ENCODE measurements around the gene RBM23. TPM values are rescaled to one million over a fixed set of nuclear protein-coding genes. Genes with fewer than 3 reads are reported as not detected.
"Not testable (repeated sequence)": the region's sequence is repeated elsewhere in the genome, so short reads cannot be mapped to it uniquely, and the experiment has no call there.

The RBM23 gene
- total RNA-seq, 1 experiment from 2014 or later: 105 TPM

- BruUV-seq (replicated peaks): no TSS peak
- no peaks in the 10 kb centered on the region for H3K27me3 ChIP-seq (replicated peaks; ENCODE audit: insufficient read depth, low read depth, low read length, poor library complexity)
- POLR2A ChIA-PET (ENCODE audit: low non-redundant PET): no interaction called here
- H3K27ac ChIP-seq (ENCODE audit: low read depth, low read length, poor library complexity, severe bottlenecking): no peak overlapping the region
- intact Hi-C loops (cut with micrococcal nuclease; ENCODE audit: unreplicated experiment): loop anchor here (10.0 kb wide), 2 partner anchors 380 to 550 kb away; no protein-coding TSS in a partner anchor
- no peak for DNase-seq (ENCODE audit: low spot score)
- H3K4me1 ChIP-seq (ENCODE audit: insufficient read depth, low read length, poor library complexity, severe bottlenecking): peaks cover 3% of the 10 kb centered on the region
- no peaks in the 10 kb centered on the region for H3K36me3 ChIP-seq (ENCODE audit: insufficient read depth, low read length, poor library complexity, severe bottlenecking)
- H3K4me3 ChIP-seq (ENCODE audit: low read depth, low read length, poor library complexity, severe bottlenecking): no peak overlapping the region
- H3K9me3 ChIP-seq (ENCODE audit: low read depth, low read length, poor library complexity, severe bottlenecking): no peaks in the 10 kb centered on the region
- CTCF ChIA-PET: interaction anchor here (0.6 to 4.3 kb wide), 5 partner anchors 9 to 480 kb away, joined by 3 to 38 read pairs (median 4); no protein-coding TSS in a partner anchor
- no peak for TF ChIP-seq EZH2 (IDR thresholded peaks at IDR 0.05; ENCODE audit: borderline replicate concordance, low read depth, low read length, poor library complexity, severe bottlenecking)
- TF ChIP-seq, protein P1, sequence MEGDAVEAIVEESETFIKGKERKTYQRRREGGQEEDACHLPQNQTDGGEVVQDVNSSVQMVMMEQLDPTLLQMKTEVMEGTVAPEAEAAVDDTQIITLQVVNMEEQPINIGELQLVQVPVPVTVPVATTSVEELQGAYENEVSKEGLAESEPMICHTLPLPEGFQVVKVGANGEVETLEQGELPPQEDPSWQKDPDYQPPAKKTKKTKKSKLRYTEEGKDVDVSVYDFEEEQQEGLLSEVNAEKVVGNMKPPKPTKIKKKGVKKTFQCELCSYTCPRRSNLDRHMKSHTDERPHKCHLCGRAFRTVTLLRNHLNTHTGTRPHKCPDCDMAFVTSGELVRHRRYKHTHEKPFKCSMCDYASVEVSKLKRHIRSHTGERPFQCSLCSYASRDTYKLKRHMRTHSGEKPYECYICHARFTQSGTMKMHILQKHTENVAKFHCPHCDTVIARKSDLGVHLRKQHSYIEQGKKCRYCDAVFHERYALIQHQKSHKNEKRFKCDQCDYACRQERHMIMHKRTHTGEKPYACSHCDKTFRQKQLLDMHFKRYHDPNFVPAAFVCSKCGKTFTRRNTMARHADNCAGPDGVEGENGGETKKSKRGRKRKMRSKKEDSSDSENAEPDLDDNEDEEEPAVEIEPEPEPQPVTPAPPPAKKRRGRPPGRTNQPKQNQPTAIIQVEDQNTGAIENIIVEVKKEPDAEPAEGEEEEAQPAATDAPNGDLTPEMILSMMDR (conservative IDR thresholded peaks at IDR 0.05; ENCODE audit: low read depth, low read length): no peak
Observed at GRCh38 chr14:22854963-22855724, 63.8 kb downstream of the RBM23 start.

DNA sequence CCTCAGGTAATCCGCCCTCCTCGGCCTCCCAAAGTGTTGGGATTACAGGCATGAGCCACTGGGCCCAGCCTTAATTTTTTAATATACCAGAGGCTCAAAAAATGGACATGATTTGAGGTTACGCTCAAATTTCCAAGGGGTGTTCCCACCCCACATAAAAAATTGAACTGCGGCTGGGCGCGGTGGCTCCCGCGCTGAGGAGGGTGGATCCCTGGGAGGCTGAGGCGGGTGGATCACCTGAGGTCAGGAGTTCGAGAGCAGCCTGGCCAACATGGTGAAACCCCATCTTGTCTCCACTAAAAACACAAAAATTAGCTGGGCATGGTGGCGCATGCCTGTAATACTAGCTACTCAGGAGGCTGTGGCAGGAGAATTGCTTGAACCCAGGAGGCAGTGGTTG, 64.7 kb downstream of the RBM23 start:
- DNase-seq (ENCODE audit: low spot score); H3K4me3 ChIP-seq (ENCODE audit: low read depth, low read length, poor library complexity, severe bottlenecking); H3K27me3 ChIP-seq (replicated peaks; ENCODE audit: insufficient read depth, low read depth, low read length, poor library complexity); H3K4me1 ChIP-seq (ENCODE audit: insufficient read depth, low read length, poor library complexity, severe bottlenecking); H3K27ac ChIP-seq (ENCODE audit: low read depth, low read length, poor library complexity, severe bottlenecking); BruUV-seq (replicated peaks); POLR2A ChIA-PET (ENCODE audit: low non-redundant PET); H3K9me3 ChIP-seq (ENCODE audit: low read depth, low read length, poor library complexity, severe bottlenecking); H3K36me3 ChIP-seq (ENCODE audit: insufficient read depth, low read length, poor library complexity, severe bottlenecking): not testable (repeated sequence)
- intact Hi-C loops (cut with micrococcal nuclease; ENCODE audit: unreplicated experiment): loop anchor here (10.0 kb wide), 2 partner anchors 379 to 549 kb away; no protein-coding TSS in a partner anchor
- CTCF ChIA-PET: interaction anchor here (0.8 to 4.3 kb wide), 5 partner anchors 25 to 298 kb away, joined by 3 to 38 read pairs (median 4); partner anchors contain the start of gene MRPL52

DNA sequence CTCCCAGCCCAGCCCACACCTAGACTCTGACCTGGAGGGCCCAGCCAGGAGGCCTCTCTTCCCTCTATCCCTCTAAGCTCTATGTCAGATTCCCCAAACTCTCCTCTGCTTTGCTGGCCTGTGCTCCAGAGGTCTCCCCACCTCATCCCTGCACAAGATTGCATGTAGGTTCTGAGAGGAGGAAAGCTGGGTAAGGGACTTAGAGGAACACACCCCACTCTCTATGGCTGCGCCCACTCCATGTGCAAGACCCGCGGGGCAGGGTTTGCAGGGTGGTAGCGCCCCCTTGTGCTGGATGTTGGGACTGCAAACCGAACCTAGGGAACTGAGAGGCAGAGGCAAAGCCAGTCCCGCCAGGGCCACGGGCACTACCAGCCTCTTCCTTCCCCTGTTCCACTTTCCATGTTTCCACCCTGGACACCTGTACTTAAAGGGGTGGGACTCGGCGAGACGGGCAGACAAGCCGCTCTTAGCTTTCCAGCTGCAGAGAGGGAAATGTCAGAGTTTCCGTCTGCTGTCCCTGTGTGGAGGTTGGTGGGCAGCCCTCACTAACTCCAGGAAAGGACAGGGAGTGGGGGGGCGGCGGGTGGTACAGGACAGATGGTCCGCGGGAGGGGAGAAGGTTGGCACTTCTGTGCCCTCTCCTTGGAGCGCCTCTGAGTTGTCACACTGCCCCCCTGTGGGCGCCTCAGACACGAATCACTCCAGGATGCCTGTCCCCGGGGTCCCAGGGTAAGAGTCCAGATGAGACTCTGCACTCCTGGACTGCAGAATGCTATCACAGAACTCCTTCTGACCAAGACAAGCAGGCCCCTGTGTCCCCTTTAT, 65.8 kb downstream of the RBM23 start:
- Histone ChIP-seq H3K4me3 (ENCODE audit: low read depth, low read length, poor library complexity, severe bottlenecking) (peak overlapping the region; percentile 43), H3K27ac (ENCODE audit: low read depth, low read length, poor library complexity, severe bottlenecking) (peak overlapping the region; percentile 72), H3K9me3 (ENCODE audit: low read depth, low read length, poor library complexity, severe bottlenecking) (no peaks in the 10 kb centered on the region), H3K4me1 (ENCODE audit: insufficient read depth, low read length, poor library complexity, severe bottlenecking) (peaks cover 18% of the 10 kb centered on the region), H3K27me3 (replicated peaks; ENCODE audit: insufficient read depth, low read depth, low read length, poor library complexity) (no peaks in the 10 kb centered on the region), H3K36me3 (ENCODE audit: insufficient read depth, low read length, poor library complexity, severe bottlenecking) (no peaks in the 10 kb centered on the region)
- no TSS peak for BruUV-seq (replicated peaks)
- intact Hi-C loops (cut with micrococcal nuclease; ENCODE audit: unreplicated experiment): loop anchor here (1.0 to 10.0 kb wide), 8 partner anchors 30 to 548 kb away; no protein-coding TSS in a partner anchor
- peak; percentile 93 for DNase-seq (ENCODE audit: low spot score)
- TF ChIP-seq EZH2 (IDR thresholded peaks at IDR 0.05; ENCODE audit: borderline replicate concordance, low read depth, low read length, poor library complexity, severe bottlenecking): no peak
- TF ChIP-seq, protein P1 (conservative IDR thresholded peaks at IDR 0.05; ENCODE audit: low read depth, low read length): peak; percentile 92
- ChIA-PET CTCF (interaction anchor here (0.7 to 4.3 kb wide), 6 partner anchors 15 to 469 kb away, joined by 3 to 38 read pairs (median 4); partner anchors contain the start of gene MRPL52), POLR2A (ENCODE audit: low non-redundant PET) (no interaction called here)
